OCI-LY7 (cell line): ENCODE results near the gene ATP5F1C. TPM values are rescaled to one million over a fixed set of nuclear protein-coding genes. Genes with fewer than 3 reads are reported as not detected.

Experiments used
- BruUV-seq: library from RNA; stranded (reverse); fragments of 400-500 nt; replicated peaks from 2 replicates; lab custom pipeline; 2021; lab: Mats Ljungman, UMichigan
- CTCF ChIA-PET: fragments of 300-600 bp; sonication (Branson Sonifier 250); formaldehyde crosslinking; loops from one replicate; lab custom pipeline; 2022; ENCODE audit warnings: antibody characterized with exemption; ENCODE audit not compliant: unreplicated experiment; lab: Charles Lee
- POLR2A ChIA-PET: fragments of 300-600 bp; sonication (Branson Sonifier 250); formaldehyde crosslinking; loops from one replicate; lab custom pipeline; 2022; ENCODE audit warnings: antibody characterized with exemption; lab: Charles Lee
- DNase-seq: peaks from one replicate; pipeline ENCODE4 v3.0.0-alpha.2; 2015; ENCODE audit warnings: low spot score
- H2AFZ ChIP-seq: fragments of 200-600 bp; sonication (generic), shearing (Covaris generic); 2 replicates; pipeline ENCODE4 v1.6.1; 2014; ENCODE audit warnings: mild to moderate bottlenecking, antibody characterized with exemption, low read length, moderate library complexity
- H3K27ac ChIP-seq: fragments of 200-600 bp; sonication (generic); 2 replicates; pipeline ENCODE4 v1.5.1; 2014; ENCODE audit warnings: mixed run types, low read depth, mild to moderate bottlenecking, moderate library complexity, low read length, inconsistent platforms; ENCODE audit not compliant: poor library complexity, severe bottlenecking
- H3K36me3 ChIP-seq: fragments of 200-600 bp; sonication (generic); 2 replicates; pipeline ENCODE4 v1.6.1; 2014; ENCODE audit warnings: mild to moderate bottlenecking, antibody characterized with exemption, low read length, moderate library complexity, mixed read lengths; ENCODE audit not compliant: insufficient read depth
- H3K4me1 ChIP-seq: fragments of 200-600 bp; sonication (generic); 2 replicates; pipeline ENCODE4 v1.5.1; 2014; ENCODE audit warnings: mild to moderate bottlenecking, low read length; ENCODE audit not compliant: insufficient read depth, poor library complexity, severe bottlenecking
- H3K4me2 ChIP-seq: fragments of 200-600 bp; sonication (generic); 2 replicates; pipeline ENCODE4 v1.6.1; 2014; ENCODE audit warnings: mild to moderate bottlenecking, low read length
- H3K4me3 ChIP-seq: fragments of 200-600 bp; sonication (generic); 2 replicates; pipeline ENCODE4 v1.5.1; 2014; ENCODE audit warnings: mild to moderate bottlenecking, low read depth, low read length; ENCODE audit not compliant: poor library complexity, severe bottlenecking
- H3K79me2 ChIP-seq: fragments of 200-600 bp; sonication (generic); 2 replicates; pipeline ENCODE4 v1.6.1; 2016; ENCODE audit warnings: low read depth, mild to moderate bottlenecking, low read length, moderate library complexity, mixed read lengths; ENCODE audit not compliant: insufficient read depth
- H3K9me2 ChIP-seq: fragments of 200-600 bp; sonication (generic); 2 replicates; pipeline ENCODE4 v1.6.1; 2016; ENCODE audit warnings: mild to moderate bottlenecking, low read length, mixed read lengths; ENCODE audit not compliant: insufficient read depth
- H3K9me3 ChIP-seq: fragments of 200-600 bp; sonication (generic); 2 replicates; pipeline ENCODE4 v1.6.1; 2014; ENCODE audit warnings: mild to moderate bottlenecking, mixed run types, low read length, mixed read lengths
- H4K20me1 ChIP-seq: fragments of 200-600 bp; sonication (generic); 2 replicates; pipeline ENCODE4 v1.6.1; 2014; ENCODE audit warnings: mild to moderate bottlenecking, antibody characterized with exemption, low read length, moderate library complexity, mixed read lengths; ENCODE audit not compliant: insufficient read depth
- CTCF ChIP-seq: fragments of 200-600 bp; sonication (generic); conservative IDR thresholded peaks from 2 replicates; pipeline ENCODE4 v1.5.1; 2014; ENCODE audit warnings: mild to moderate bottlenecking, antibody characterized with exemption, low read length, moderate library complexity, mixed read lengths
- EZH2phosphoT487 ChIP-seq: fragments of 200-600 bp; sonication (generic); IDR thresholded peaks from 2 replicates; pipeline ENCODE4 v1.6.1; 2018; ENCODE audit warnings: low read depth, borderline replicate concordance, mild to moderate bottlenecking, mixed run types, antibody characterized with exemption, low read length, moderate library complexity, mixed read lengths
- intact Hi-C: fragments of 100-400 bp; cut with micrococcal nuclease; formaldehyde crosslinking; loops from one replicate; pipeline ENCODE4 v1.10.0; 2022; ENCODE audit not compliant: unreplicated experiment
- total RNA-seq, 2 experiments: library from RNA; depleted of rRNA in 1 of 2; stranded (reverse); fragments of >200 nt in 1 of 2; shearing (Covaris generic) in 1 of 2; gene quantifications; 2 replicates each; pipeline ENCODE4 v1.2.3, GENCODE V29; 2014 to 2022

Gene ATP5F1C
- total RNA-seq, 2 experiments from 2014 or later, result 242 to 283 TPM

DNA sequence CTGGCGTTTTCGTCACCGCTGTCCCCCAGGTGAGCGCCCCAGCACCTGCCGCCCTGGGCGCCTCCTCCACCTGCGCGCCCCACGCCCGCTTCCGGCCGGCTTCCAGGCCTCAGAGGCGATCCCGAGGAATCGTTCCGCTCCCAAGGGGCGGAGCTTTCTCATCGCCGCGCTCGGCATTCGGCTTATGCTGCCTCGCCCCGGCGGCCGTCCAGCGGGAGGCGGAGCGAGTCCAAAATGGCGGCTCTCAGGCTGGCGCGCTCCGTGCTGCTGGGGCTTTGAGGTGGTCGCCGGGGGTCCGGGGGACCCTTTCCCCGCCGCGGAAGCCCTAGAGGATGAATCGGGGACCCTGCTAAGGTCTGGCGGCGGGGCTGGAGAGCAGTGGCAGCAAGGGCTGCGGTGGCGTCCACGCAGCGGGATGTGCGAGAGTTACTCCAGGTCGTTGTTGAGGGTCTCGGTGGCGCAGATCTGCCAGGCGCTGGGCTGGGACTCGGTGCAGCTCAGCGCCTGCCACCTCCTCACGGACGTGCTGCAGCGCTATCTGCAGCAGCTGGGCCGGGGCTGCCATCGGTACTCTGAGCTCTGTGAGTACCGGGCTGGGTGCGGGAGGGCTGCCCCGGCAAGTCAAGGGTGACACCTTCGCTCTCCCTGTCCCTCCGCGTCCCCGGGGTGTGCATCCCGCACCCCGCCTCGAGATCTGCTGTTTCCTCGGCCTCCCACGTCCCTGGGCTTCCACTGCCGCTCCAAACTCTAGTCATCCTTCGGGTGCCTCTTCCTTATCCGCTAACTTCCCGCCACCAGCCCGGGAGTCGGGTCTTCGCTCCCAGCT is 30.5 kb downstream of the ATP5F1C start, which contains the start of gene TAF3:
Gene TAF3, plus strand, starts transcription at position 211 of the 826 bp plus-strand sequence. Its CDS starts 205 bp downstream, at position 416.
- Histone ChIP-seq H3K4me2 (peak within 1 kb of the TSS; percentile 86), H4K20me1 (peaks cover 10% of the 10 kb centered on the region; the same call in 1 of the 2 replicates), H3K4me3 (peak within 1 kb of the TSS; percentile 96), H2AFZ (peak within 1 kb of the TSS; percentile 96), H3K4me1 (peaks cover 21% of the 10 kb centered on the region), H3K36me3 (peaks cover 5% of the 10 kb centered on the region; the same call in 1 of the 2 replicates), H3K9me3 (no peaks in the 10 kb centered on the region), H3K9me2 (no peaks in the 10 kb centered on the region), H3K79me2 (peaks cover 20% of the 10 kb centered on the region; the same call in 1 of the 2 replicates), H3K27ac (no peak within 1 kb of the TSS)
- no peak for TF ChIP-seq CTCF
- TF ChIP-seq EZH2phosphoT487, result no peak
- intact Hi-C loops, result loop anchor here (2.0 to 10.0 kb wide), 2 partner anchors 30 to 294 kb away; partner anchors contain the start of gene ATP5F1C
- no TSS peak for BruUV-seq
- POLR2A ChIA-PET, result interaction anchor here (0.6 to 5.8 kb wide), 10 partner anchors 10 to 887 kb away, joined by 3 to 39 read pairs (median 4); partner anchors contain the start of genes ATP5F1C and KIN
- DNase-seq, result peak; percentile 96
- CTCF ChIA-PET, result interaction anchor here (2.2 kb wide), 1 partner anchor 31 kb away, joined by 11 read pairs; the partner anchor contains the start of genes ATP5F1C and KIN

DNA sequence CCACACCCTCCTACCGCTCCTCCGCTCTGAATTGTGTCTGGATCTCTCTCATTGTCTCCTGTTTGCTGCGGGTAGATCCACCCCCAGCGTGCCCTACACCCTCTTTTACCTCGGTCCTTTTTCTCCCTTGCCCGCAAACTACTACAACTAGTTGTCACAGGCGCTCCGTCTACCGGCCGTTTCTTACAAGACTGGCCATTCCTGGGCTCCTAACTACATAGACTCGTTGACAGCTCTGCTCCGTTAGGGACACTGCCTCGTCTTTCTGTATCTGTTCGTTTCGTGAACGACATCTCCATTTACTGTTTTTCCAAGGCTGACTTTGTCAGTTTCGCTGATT is 31.1 kb downstream of the ATP5F1C start:
- H3K4me2 ChIP-seq, result peak overlapping the region; percentile 74
- H3K4me3 ChIP-seq, result peak overlapping the region; percentile 96
- peak; percentile 67 for DNase-seq
- H3K9me2 ChIP-seq, result no peaks in the 10 kb centered on the region
- POLR2A ChIA-PET, result interaction anchor here (0.7 to 5.8 kb wide), 5 partner anchors 17 to 121 kb away, joined by 3 to 39 read pairs (median 3); partner anchors contain the start of genes ATP5F1C and KIN
- intact Hi-C loops, result loop anchor here (2.0 to 10.0 kb wide), 2 partner anchors 30 to 294 kb away; partner anchors contain the start of gene ATP5F1C
- H3K27ac ChIP-seq, result no peak overlapping the region
- peaks cover 20% of the 10 kb centered on the region; the same call in 1 of the 2 replicates for H3K79me2 ChIP-seq
- H3K36me3 ChIP-seq, result peaks cover 9% of the 10 kb centered on the region; the same call in 1 of the 2 replicates
- H3K9me3 ChIP-seq, result no peaks in the 10 kb centered on the region
- peaks cover 21% of the 10 kb centered on the region for H3K4me1 ChIP-seq
- peak overlapping the region; percentile 96; the same call in 1 of the 2 replicates for H2AFZ ChIP-seq
- BruUV-seq, result no TSS peak
- CTCF ChIA-PET, result interaction anchor here (0.6 to 2.2 kb wide), 2 partner anchors 31 to 1778 kb away, joined by 3 to 11 read pairs; partner anchors contain the start of genes ATP5F1C and KIN
- H4K20me1 ChIP-seq, result peaks cover 10% of the 10 kb centered on the region; the same call in 1 of the 2 replicates
- no peak for TF ChIP-seq EZH2phosphoT487
- peak; percentile 54 for TF ChIP-seq CTCF
